ACC112 (cell line): ENCODE measurements around the gene CKAP4.

Source experiments
- H2AFZ ChIP-seq: fragments of 200-600 bp; sonication (generic); one replicate; pipeline ENCODE4 v1.6.0; 2017; ENCODE audit warnings: antibody characterized with exemption, low read length; ENCODE audit not compliant: unreplicated experiment
- H3K27ac ChIP-seq: fragments of 200-600 bp; sonication (generic); 2 replicates; pipeline ENCODE4 v1.5.1; 2014; ENCODE audit warnings: low read depth, mild to moderate bottlenecking, antibody characterized with exemption, low read length, moderate library complexity
- H3K27me3 ChIP-seq: fragments of 200-600 bp; sonication (generic); 2 replicates; pipeline ENCODE4 v1.6.1; 2014; ENCODE audit warnings: mild to moderate bottlenecking, antibody characterized with exemption, low read length, moderate library complexity, mixed read lengths; ENCODE audit not compliant: insufficient read depth
- H3K36me3 ChIP-seq: fragments of 200-600 bp; sonication (generic); 2 replicates; pipeline ENCODE4 v1.6.1; 2016; ENCODE audit warnings: mild to moderate bottlenecking, antibody characterized with exemption, low read length, moderate library complexity, mixed read lengths; ENCODE audit not compliant: insufficient read depth
- H3K4me1 ChIP-seq: fragments of 200-600 bp; sonication (generic); one replicate; pipeline ENCODE4 v1.6.1; 2016; ENCODE audit warnings: low read length, mixed read lengths; ENCODE audit not compliant: insufficient read depth, unreplicated experiment, control insufficient read depth
- H3K4me3 ChIP-seq: fragments of 200-600 bp; sonication (generic); 2 replicates; pipeline ENCODE4 v1.5.1; 2014; ENCODE audit warnings: mild to moderate bottlenecking, low read depth, low read length
- H3K79me2 ChIP-seq: fragments of 200-600 bp; sonication (generic); one replicate; pipeline ENCODE4 v1.6.0; 2016; ENCODE audit warnings: low read length; ENCODE audit not compliant: control insufficient read depth, unreplicated experiment, insufficient read depth

Gene CKAP4

DNA sequence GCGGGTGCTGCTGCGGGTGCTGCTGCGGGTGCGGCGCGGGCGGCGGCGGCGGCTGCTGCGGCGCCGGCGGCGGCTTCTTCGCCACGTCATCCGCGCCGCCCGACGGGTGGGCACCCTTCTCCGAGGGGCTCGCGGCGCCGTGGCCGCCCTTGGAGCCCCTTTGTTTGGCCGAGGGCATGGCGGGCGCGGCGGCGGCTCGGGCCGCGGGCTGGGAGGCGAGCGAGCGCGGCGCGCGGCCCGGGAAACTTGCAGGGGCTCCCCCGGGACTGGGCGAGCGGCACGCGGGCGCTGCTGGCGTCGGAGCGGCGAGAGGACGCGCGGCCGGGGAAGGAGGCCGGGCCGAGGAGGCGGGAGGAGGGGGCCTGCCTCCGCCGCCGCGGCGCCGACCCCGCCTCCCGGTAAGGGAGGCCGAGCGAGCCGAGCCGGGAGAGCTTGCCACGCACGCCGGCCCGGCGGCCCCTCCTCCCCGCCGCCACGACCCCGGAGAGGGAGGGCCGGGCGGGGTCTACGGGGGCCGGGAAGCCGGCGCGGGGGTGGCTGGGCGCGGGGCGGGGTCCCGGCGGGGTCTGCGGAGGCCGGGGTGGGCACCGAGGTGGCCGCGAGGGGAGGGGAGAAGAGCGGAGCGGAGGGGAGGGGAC lies at the start of gene CKAP4:
Gene CKAP4, minus strand, starts transcription at position 347 of the 638 bp plus-strand sequence. Its CDS starts 169 bp downstream, at position 178.
- peak within 1 kb of the TSS; percentile 95 for H3K4me3 ChIP-seq
- no peaks in the 10 kb centered on the region for H3K27me3 ChIP-seq
- H3K27ac ChIP-seq, result peak within 1 kb of the TSS; percentile 89
- H3K79me2 ChIP-seq, result peaks cover 40% of the 10 kb centered on the region
- peak within 1 kb of the TSS; percentile 43 for H2AFZ ChIP-seq
- peaks cover 10% of the 10 kb centered on the region; the same call in 1 of the 2 replicates for H3K36me3 ChIP-seq
- peaks cover 39% of the 10 kb centered on the region for H3K4me1 ChIP-seq

DNA sequence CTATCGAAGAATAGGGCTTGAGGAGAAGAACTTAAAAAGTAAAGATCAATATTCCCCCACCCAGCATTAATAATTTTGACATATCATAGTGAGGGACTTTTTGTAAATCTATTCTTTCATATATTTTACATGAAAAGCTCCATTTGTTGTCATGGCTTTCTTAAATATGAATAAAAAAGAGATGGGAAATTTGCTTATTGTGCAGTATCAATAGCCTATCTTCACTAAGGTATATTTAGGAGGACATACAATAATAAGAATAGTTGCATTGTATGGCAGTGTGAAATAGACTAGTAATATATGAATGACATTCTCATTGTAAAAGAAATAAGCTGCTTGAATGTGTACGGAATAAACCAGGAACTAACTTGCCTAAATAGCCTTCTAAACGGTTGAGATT lies 49.3 kb upstream of the CKAP4 start:
- peaks cover 27% of the 10 kb centered on the region for H3K4me1 ChIP-seq
- peak overlapping the region; percentile 44; the same call in 1 of the 2 replicates for H3K27ac ChIP-seq
- H3K79me2 ChIP-seq, result no peaks in the 10 kb centered on the region
- H2AFZ ChIP-seq, result no peak overlapping the region
- H3K27me3 ChIP-seq, result no peaks in the 10 kb centered on the region
- no peaks in the 10 kb centered on the region for H3K36me3 ChIP-seq
- H3K4me3 ChIP-seq, result no peak overlapping the region

DNA sequence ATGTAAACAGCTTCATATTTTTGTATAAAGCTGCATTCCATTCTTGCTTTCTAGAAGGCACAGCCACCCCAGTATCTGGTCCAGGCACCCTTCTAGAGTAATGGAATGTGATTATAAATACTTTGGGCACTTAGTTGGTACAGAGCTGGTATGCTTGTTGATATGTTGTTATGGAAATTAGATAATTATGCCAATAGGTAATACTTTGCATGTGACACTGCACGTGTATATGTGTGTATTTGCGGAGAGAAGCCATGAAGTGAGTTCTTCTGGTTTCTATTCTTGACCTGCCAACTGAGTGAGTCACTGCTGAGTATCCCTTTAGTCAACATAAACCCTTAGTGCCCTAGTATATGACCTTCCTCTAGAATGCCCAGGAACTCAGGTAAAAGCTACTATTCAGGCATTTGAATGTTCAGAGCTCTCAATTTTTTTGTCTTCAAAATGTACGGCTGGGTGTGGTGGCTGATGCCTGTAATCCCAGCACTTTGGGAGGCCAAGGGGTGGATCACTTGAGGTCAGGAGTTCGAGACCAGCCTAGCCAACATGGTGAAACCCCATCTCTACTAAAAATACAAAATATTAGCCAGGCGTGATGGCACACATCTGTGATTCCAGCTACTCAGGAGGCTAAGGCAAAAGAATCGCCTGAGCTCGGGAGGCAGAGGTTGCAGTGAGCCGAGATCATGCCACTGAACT lies 48.5 kb upstream of the CKAP4 start:
- Histone ChIP-seq H3K4me1 (peaks cover 20% of the 10 kb centered on the region), H2AFZ (peak overlapping the region; percentile 2), H3K27ac (peak overlapping the region; percentile 45; the same call in 1 of the 2 replicates), H3K36me3 (no peaks in the 10 kb centered on the region), H3K79me2 (no peaks in the 10 kb centered on the region), H3K27me3 (no peaks in the 10 kb centered on the region), H3K4me3 (no peak overlapping the region)

- H3K27me3 ChIP-seq, result no peaks in the 10 kb centered on the region
- H3K4me1 ChIP-seq, result peaks cover 27% of the 10 kb centered on the region
- no peaks in the 10 kb centered on the region for H3K36me3 ChIP-seq
- no peak overlapping the region for H2AFZ ChIP-seq
- H3K79me2 ChIP-seq, result no peaks in the 10 kb centered on the region
- no peak overlapping the region for H3K4me3 ChIP-seq
- no peak overlapping the region for H3K27ac ChIP-seq
These were observed 44.5 kb upstream of the CKAP4 start for GRCh38 chr12:106292339-106292738.

- peaks cover 21% of the 10 kb centered on the region for H3K4me1 ChIP-seq
- H2AFZ ChIP-seq, result no peak overlapping the region
- no peak overlapping the region for H3K27ac ChIP-seq
- H3K4me3 ChIP-seq, result no peak overlapping the region
- no peaks in the 10 kb centered on the region for H3K36me3 ChIP-seq
- no peaks in the 10 kb centered on the region for H3K79me2 ChIP-seq
- no peaks in the 10 kb centered on the region for H3K27me3 ChIP-seq
These were observed 43.5 kb upstream of the CKAP4 start for GRCh38 chr12:106291342-106291741.

GRCh38 chr12:106290666-106291065 lies 42.8 kb upstream of the CKAP4 start:
- Histone ChIP-seq H2AFZ (no peak overlapping the region), H3K27me3 (no peaks in the 10 kb centered on the region), H3K36me3 (no peaks in the 10 kb centered on the region), H3K79me2 (no peaks in the 10 kb centered on the region), H3K4me3 (no peak overlapping the region), H3K4me1 (peaks cover 14% of the 10 kb centered on the region), H3K27ac (no peak overlapping the region)

DNA sequence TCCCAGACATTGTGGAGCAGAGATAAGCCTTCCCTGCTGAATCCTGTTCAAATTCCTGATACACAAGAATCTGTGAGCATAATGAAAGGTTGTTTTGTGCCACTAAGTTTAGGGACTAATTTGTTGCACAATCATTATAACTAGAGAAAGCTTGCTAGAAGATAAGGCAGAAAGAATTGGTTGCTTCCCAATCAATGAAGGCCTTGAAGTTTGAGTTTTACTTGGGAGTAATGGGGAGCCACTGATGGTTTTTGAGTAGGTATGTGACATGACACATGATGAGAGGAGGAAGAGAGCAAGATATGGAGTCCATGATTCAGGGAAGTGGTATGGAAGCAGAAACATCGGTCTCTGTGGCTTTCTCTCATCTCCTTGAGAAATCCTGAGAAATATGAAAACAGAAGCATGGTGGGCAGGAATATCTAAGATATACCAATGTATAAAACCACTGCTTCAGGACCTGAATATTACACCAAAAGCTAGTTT lies 41.4 kb upstream of the CKAP4 start:
- Histone ChIP-seq H3K27ac (peak overlapping the region; percentile 66), H3K36me3 (no peaks in the 10 kb centered on the region), H3K4me1 (peaks cover 14% of the 10 kb centered on the region), H3K27me3 (0 out of 2 replicates have a peak, but pooled peaks cover under 1% of the 10 kb centered on the region), H3K4me3 (no peak overlapping the region), H2AFZ (peak overlapping the region; percentile 40), H3K79me2 (no peaks in the 10 kb centered on the region)

GRCh38 chr12:106288494-106289195 lies 40.8 kb upstream of the CKAP4 start:
- peak overlapping the region; percentile 66 for H3K27ac ChIP-seq
- H3K27me3 ChIP-seq, result 0 out of 2 replicates have a peak, but pooled peaks cover 5% of the 10 kb centered on the region
- H2AFZ ChIP-seq, result peak overlapping the region; percentile 40
- H3K36me3 ChIP-seq, result no peaks in the 10 kb centered on the region
- no peak overlapping the region for H3K4me3 ChIP-seq
- peaks cover 14% of the 10 kb centered on the region for H3K4me1 ChIP-seq
- no peaks in the 10 kb centered on the region for H3K79me2 ChIP-seq

GRCh38 chr12:106288101-106288493 lies 40.3 kb upstream of the CKAP4 start:
- Histone ChIP-seq H3K27ac (no peak overlapping the region), H2AFZ (no peak overlapping the region), H3K27me3 (0 out of 2 replicates have a peak, but pooled peaks cover 5% of the 10 kb centered on the region), H3K4me1 (peaks cover 14% of the 10 kb centered on the region), H3K79me2 (no peaks in the 10 kb centered on the region), H3K36me3 (no peaks in the 10 kb centered on the region), H3K4me3 (no peak overlapping the region)

DNA sequence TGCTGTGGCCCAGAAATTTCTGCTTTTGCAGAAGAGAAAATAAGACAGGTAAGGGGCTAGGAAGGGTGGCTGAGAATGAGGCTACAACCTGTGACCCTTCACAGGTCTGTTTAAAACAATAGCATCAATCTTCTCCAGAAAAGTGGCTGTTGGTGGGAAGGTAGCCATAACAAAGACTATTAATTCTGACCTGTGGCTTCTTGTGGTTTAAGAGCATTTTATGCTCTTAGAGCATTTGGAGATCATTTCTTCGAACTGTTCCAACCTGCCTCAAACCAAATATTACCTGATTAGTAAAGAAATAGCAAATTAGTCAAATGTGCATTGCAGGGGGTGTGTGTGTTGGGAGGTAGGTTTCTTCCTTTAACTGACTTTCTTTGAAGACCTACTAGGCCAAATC lies 39.5 kb upstream of the CKAP4 start:
- H3K27ac ChIP-seq, result no peak overlapping the region
- peaks cover 14% of the 10 kb centered on the region for H3K4me1 ChIP-seq
- H3K36me3 ChIP-seq, result no peaks in the 10 kb centered on the region
- no peak overlapping the region for H3K4me3 ChIP-seq
- no peak overlapping the region for H2AFZ ChIP-seq
- 0 out of 2 replicates have a peak, but pooled peaks cover 5% of the 10 kb centered on the region for H3K27me3 ChIP-seq
- no peaks in the 10 kb centered on the region for H3K79me2 ChIP-seq
